B cell (primary cell): Measurements from ENCODE around the gene ZBTB21. TPM values are rescaled to one million over a fixed set of nuclear protein-coding genes. Genes with fewer than 3 reads are reported as not detected.

Experiments
- ATAC-seq: fragments of 200-7000 bp; cut with Tn5 transposase; one replicate; pipeline ENCODE4 v1.10.0; 2021; ENCODE audit warnings: low read depth, mild to moderate bottlenecking, moderate number of reproducible peaks, moderate library complexity
- CTCF ChIA-PET: fragments of 350-600 bp; sonication (Branson Sonifier 250); formaldehyde crosslinking; loops from one replicate; lab custom pipeline; 2021; ENCODE audit warnings: antibody characterized with exemption, inconsistent platforms; lab: Charles Lee
- POLR2A ChIA-PET: fragments of 350-600 bp; sonication (Branson Sonifier 250); formaldehyde crosslinking; loops from one replicate; lab custom pipeline; 2021; ENCODE audit warnings: antibody characterized with exemption; lab: Charles Lee
- DNase-seq: peaks from one replicate; pipeline ENCODE4 v3.0.0; 2013
- H2AFZ ChIP-seq: 2 replicates; pipeline ENCODE4 v1.6.1; 2012; ENCODE audit warnings: mild to moderate bottlenecking, low read depth, low read length; ENCODE audit not compliant: insufficient read depth, poor library complexity, severe bottlenecking
- H3K27ac ChIP-seq, 2 donors: 1 replicate in 1 of 2; 2 replicates in 1 of 2; pipeline ENCODE4 v1.5.1; 2012 to 2013; ENCODE audit warnings: low read length in 2 of 2, mild to moderate bottlenecking in 2 of 2, moderate library complexity in 1 of 2
- H3K27me3 ChIP-seq, 4 experiments: fragments of 200-600 bp in 1 of 4; sonication (generic) in 1 of 4; replicated peaks in 1 of 4; 1 replicate in 2 of 4; 2 replicates in 2 of 4; pipeline versions ENCODE4 v1.6.1 to v1.7.0; 2013 to 2016; ENCODE audit warnings: low read length in 3 of 4, mild to moderate bottlenecking in 2 of 4, mixed read lengths in 1 of 4, moderate library complexity in 1 of 4; ENCODE audit not compliant: insufficient read depth in 4 of 4, control insufficient read depth in 3 of 4; ENCODE audit errors: control extremely low read depth in 1 of 4
- H3K36me3 ChIP-seq, 2 experiments: replicated peaks in 1 of 2; 1 replicate in 1 of 2; 2 replicates in 1 of 2; pipeline versions ENCODE4 v1.6.1 to v1.7.1; 2013; ENCODE audit warnings: low read length in 1 of 2; ENCODE audit not compliant: insufficient read depth in 2 of 2, control insufficient read depth in 1 of 2; ENCODE audit errors: control extremely low read depth in 1 of 2, extremely low read depth in 1 of 2
- H3K4me1 ChIP-seq, 2 donors: fragments of 200-600 bp in 1 of 2; sonication (generic) in 1 of 2; 1 replicate in 1 of 2; 2 replicates in 1 of 2; pipeline versions ENCODE4 v1.5.1 to v1.6.1; 2013 to 2017; ENCODE audit warnings: low read length in 2 of 2; ENCODE audit not compliant: control insufficient read depth in 2 of 2, insufficient read depth in 2 of 2
- H3K4me2 ChIP-seq: replicated peaks from 2 replicates; pipeline ENCODE3; 2012; ENCODE audit warnings: mild to moderate bottlenecking, low read depth, low read length; ENCODE audit not compliant: poor library complexity, severe bottlenecking
- H3K4me3 ChIP-seq, 5 experiments: fragments of 200-600 bp in 1 of 5; sonication (generic) in 1 of 5; 1 replicate in 3 of 5; 2 replicates in 2 of 5; pipeline versions ENCODE4 v1.5.1 to v1.7.0; 2011 to 2016; ENCODE audit warnings: low read length in 4 of 5, mild to moderate bottlenecking in 4 of 5, low read depth in 2 of 5, control low read depth in 1 of 5, moderate library complexity in 1 of 5; ENCODE audit not compliant: insufficient read depth in 1 of 5; ENCODE audit errors: control extremely low read depth in 1 of 5, extremely low read depth in 1 of 5
- H3K79me2 ChIP-seq: fragments of 200-600 bp; sonication (generic); one replicate; pipeline ENCODE4 v1.6.0; 2016; ENCODE audit warnings: low read length; ENCODE audit not compliant: control insufficient read depth, insufficient read depth
- H3K9ac ChIP-seq: fragments of 200-600 bp; sonication (generic); 2 replicates; pipeline ENCODE4 v1.6.1; 2017; ENCODE audit warnings: mild to moderate bottlenecking, low read length, moderate library complexity
- H3K9me3 ChIP-seq, 3 donors: one replicate each; pipeline versions ENCODE4 v1.6.1 to v1.7.1; 2013; ENCODE audit warnings: low read length in 2 of 3; ENCODE audit not compliant: control insufficient read depth in 2 of 3, insufficient read depth in 1 of 3; ENCODE audit errors: control extremely low read depth in 1 of 3
- H4K20me1 ChIP-seq: 2 replicates; pipeline ENCODE4 v1.6.0; 2012; ENCODE audit warnings: mild to moderate bottlenecking, low read length; ENCODE audit not compliant: insufficient read depth, control insufficient read depth, poor library complexity, severe bottlenecking
- H3K27ac Mint-ChIP-seq: one replicate; pipeline ENCODE4 v1.8.0; 2021; ENCODE audit warnings: mixed read lengths
- H3K27me3 Mint-ChIP-seq: one replicate; pipeline ENCODE4 v1.8.0; 2021; ENCODE audit warnings: mixed read lengths
- H3K4me1 Mint-ChIP-seq: one replicate; pipeline ENCODE4 v1.8.0; 2021; ENCODE audit warnings: mixed read lengths
- H3K4me3 Mint-ChIP-seq: one replicate; pipeline ENCODE4 v1.8.0; 2021; ENCODE audit warnings: mixed read lengths
- H3K9me3 Mint-ChIP-seq: one replicate; pipeline ENCODE4 v1.8.0; 2022; ENCODE audit warnings: mixed read lengths; ENCODE audit not compliant: insufficient read depth
- EZH2 ChIP-seq: IDR thresholded peaks from 2 replicates; pipeline ENCODE4 v1.6.1; 2012; ENCODE audit warnings: borderline replicate concordance, low read depth, mild to moderate bottlenecking, moderate library complexity, low read length; ENCODE audit not compliant: insufficient read depth, poor library complexity, severe bottlenecking
- WGBS: methylation state at CpG from one replicate; pipeline ENCODE4 v1.1.5; 2013; ENCODE audit warnings: missing lambda C conversion rate; ENCODE audit not compliant: insufficient coverage; 5-methylcytosine and 5-hydroxymethylcytosine counted together
- intact Hi-C: fragments of 100-400 bp; cut with micrococcal nuclease; formaldehyde crosslinking; loops from one replicate; pipeline ENCODE4 v1.10.0; 2022
- polyA plus RNA-seq: library from polyadenylated mRNA; depleted of rRNA; stranded (reverse); fragments of >200 nt; gene quantifications from 2 replicates; pipeline ENCODE4 v1.2.3, GENCODE V29; 2012
- total RNA-seq, 2 donors: library from RNA; stranded (reverse); fragments of 120-200 nt in 1 of 2; gene quantifications; 1 replicate in 1 of 2; 2 replicates in 1 of 2; pipeline versions ENCODE4 v1.2.3 to v1.2.4, GENCODE V29; 2013 to 2022
- TF ChIP-seq, protein P1 (sequence below): fragments of 200-600 bp; IDR thresholded peaks from one replicate; pipeline ENCODE4 v1.8.0; 2022; ENCODE audit warnings: antibody characterized with exemption, mild to moderate bottlenecking

ZBTB21 gene
- total and polyA plus RNA-seq, 2 donors (not counting 1 experiment from before 2014, with no cell fraction given) = 12.4 to 40.1 TPM

DNA sequence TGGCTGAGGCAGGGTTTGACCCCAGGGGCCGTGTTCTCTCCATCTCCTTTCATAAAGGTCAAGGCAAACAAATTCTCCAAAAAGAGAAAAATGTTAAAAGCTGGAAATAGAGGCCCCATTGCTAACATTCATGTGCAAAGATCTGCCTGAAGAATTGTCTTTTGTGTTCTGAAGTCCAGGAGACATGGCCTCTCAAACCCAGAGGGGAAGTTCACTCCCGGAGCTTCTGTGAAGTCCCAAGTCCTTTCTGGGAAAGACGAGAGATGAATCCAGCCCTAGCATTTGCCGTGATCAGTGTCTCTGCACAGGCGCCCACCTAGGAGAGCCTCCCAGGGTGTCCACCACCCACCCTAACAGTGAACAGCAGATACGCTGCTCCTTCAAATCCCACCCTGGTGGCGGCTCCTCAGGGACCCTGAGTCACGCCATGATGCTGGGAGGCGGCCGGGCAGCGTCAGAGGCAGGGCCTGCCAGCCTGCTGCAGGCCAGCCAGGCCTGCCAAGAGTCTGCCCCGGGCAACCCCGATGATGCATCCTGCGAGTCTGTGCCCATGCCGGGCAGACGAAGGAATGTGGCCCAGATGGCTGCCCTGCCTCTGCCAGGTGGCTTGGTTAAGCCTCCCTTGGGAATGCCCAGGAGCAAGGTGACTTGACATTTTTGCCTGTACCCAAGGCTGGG lies 51.1 kb downstream of the ZBTB21 start:
- peaks cover 44% of the 10 kb centered on the region for H3K27me3 Mint-ChIP-seq
- DNase-seq (no peak), ATAC-seq (no peak)
- H3K27ac Mint-ChIP-seq = no peak overlapping the region
- Histone ChIP-seq H3K36me3 (no peaks in the 10 kb centered on the region), H3K79me2 (no peaks in the 10 kb centered on the region), H2AFZ (no peak overlapping the region), H3K9ac (no peak overlapping the region), H3K27ac (no peak overlapping the region), H4K20me1 (no peaks in the 10 kb centered on the region), H3K27me3 (peaks cover 0 to 40% (median 11%) of the 10 kb centered on the region in 4 experiments), H3K9me3 (peaks cover 0 to 6% (median 0%) of the 10 kb centered on the region in 3 donors), H3K4me1 (peaks cover 21 to 23% of the 10 kb centered on the region in 2 donors), H3K4me2 (no peak overlapping the region), H3K4me3 (no peak overlapping the region)
- TF ChIP-seq EZH2 = no peak
- TF ChIP-seq, protein P1, sequence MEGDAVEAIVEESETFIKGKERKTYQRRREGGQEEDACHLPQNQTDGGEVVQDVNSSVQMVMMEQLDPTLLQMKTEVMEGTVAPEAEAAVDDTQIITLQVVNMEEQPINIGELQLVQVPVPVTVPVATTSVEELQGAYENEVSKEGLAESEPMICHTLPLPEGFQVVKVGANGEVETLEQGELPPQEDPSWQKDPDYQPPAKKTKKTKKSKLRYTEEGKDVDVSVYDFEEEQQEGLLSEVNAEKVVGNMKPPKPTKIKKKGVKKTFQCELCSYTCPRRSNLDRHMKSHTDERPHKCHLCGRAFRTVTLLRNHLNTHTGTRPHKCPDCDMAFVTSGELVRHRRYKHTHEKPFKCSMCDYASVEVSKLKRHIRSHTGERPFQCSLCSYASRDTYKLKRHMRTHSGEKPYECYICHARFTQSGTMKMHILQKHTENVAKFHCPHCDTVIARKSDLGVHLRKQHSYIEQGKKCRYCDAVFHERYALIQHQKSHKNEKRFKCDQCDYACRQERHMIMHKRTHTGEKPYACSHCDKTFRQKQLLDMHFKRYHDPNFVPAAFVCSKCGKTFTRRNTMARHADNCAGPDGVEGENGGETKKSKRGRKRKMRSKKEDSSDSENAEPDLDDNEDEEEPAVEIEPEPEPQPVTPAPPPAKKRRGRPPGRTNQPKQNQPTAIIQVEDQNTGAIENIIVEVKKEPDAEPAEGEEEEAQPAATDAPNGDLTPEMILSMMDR = no peak
- WGBS = 89% methylated on average over 15 of the region's 16 CpGs
- no peaks in the 10 kb centered on the region for H3K9me3 Mint-ChIP-seq
- intact Hi-C loops = no loop called here
- CTCF ChIA-PET = no interaction called here
- H3K4me3 Mint-ChIP-seq = no peak overlapping the region
- peaks cover 26% of the 10 kb centered on the region for H3K4me1 Mint-ChIP-seq
- POLR2A ChIA-PET = interaction anchor here (0.7 kb wide), 1 partner anchor 137 kb away, joined by 4 read pairs; no protein-coding TSS in a partner anchor

DNA sequence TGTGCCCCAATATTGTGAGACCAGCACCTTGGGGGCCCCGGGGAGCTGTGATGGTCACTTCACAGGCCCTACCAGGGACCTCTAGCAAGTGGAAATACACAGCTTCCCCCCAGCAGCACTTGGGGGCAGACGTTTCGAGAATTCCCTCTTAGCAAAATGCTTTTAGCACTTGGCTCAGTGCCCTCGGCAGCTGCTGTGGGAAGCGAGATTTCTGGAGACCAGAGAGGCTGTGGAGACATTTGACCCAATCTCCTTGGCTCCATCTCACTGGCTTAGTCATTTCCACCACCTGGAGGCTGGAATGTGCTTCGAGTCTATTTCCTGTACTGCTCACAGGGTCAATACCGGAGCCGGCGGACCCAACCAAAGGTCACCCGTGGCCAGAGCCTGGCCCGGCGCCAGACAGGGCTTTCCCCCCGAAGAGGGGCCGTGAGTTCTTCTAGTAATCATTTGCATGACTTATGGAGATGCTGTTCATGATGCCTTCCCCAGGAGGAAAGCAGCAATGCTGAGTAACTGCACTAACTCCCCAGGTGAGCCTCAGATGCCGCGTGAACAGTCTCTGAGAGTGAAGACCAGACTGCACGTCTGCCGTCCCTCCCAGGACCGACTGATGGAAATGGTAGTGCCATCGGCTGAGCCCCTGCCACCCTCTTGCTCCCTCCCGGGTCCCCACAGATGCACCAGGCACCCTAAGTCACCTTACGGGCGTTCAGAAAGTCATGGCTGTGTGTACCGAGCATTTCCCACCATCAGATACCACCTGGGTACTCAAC lies 52.0 kb downstream of the ZBTB21 start:
- Histone ChIP-seq H3K27ac (no peak overlapping the region), H3K4me1 (peaks cover 23 to 24% of the 10 kb centered on the region in 2 donors), H3K79me2 (no peaks in the 10 kb centered on the region), H3K9me3 (peaks cover 0 to 6% (median 0%) of the 10 kb centered on the region in 3 donors), H3K4me3 (no peak overlapping the region), H3K36me3 (no peaks in the 10 kb centered on the region), H3K9ac (no peak overlapping the region), H3K4me2 (no peak overlapping the region), H2AFZ (no peak overlapping the region), H3K27me3 (peaks cover 0 to 38% (median 12%) of the 10 kb centered on the region in 4 experiments), H4K20me1 (no peaks in the 10 kb centered on the region)
- ATAC-seq (no peak), DNase-seq (no peak)
- Mint-ChIP-seq H3K4me1 (peaks cover 26% of the 10 kb centered on the region), H3K4me3 (no peak overlapping the region), H3K9me3 (no peaks in the 10 kb centered on the region), H3K27me3 (peaks cover 37% of the 10 kb centered on the region), H3K27ac (no peak overlapping the region)
- ChIA-PET CTCF (no interaction called here), POLR2A (no interaction called here)
- 78% methylated on average over 24 of the region's 24 CpGs for WGBS
- intact Hi-C loops = no loop called here
- TF ChIP-seq EZH2 = no peak
- TF ChIP-seq, protein P1 = no peak
